Cortex of kidney (tissue), 1 donor: Measurements from ENCODE around the gene CBX7.

Source experiments
- DNase-seq: peaks from one replicate; lab custom pipeline; 2025; lab: John Stamatoyannopoulos, UW

Gene CBX7

DNA sequence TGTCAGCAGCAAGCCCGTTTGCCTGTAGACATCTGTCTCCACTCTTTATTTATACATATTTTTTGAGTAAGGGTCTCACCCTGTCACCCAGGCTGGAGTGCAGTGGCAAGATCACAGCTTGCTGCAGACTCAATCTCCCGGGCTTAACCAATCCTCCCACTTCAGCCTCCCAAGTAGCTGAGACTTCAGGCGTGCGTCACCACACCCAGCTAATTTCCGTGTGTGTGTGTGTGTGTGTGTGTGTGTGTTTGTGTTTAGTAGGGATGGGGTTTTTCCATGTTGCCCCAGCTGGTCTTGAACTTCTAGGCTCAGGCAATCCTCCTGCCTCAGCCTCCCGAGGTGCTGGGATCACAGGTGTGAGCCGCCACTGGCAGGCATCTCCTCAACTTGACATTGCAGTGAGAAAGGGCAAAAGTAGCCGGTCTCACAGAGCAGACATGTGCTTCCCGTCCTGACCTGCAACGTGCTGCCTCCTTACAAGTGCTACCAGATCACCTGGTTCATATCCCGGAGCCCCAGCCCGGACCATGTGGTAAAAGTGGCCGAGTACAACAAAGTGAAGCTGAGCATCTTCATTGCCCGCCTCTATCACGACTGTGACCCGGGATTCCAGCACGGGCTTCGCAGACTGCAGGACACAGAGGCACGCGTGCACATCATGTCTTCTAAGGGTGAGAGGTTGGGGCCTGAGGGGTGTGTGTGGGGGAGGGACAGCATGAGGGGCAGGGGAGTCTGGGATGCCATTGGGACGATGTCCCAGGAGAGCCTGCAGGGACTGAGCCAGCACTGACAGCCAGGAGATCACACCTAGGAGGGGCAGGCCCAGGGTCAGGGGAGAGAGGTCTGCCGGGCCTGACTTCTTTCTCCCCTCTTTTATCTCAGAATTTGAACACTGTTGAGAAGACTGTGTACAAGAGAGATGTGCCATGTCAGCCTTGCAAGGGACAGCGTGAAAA lies 61.1 kb downstream of the CBX7 start:
- no peak for DNase-seq

DNA sequence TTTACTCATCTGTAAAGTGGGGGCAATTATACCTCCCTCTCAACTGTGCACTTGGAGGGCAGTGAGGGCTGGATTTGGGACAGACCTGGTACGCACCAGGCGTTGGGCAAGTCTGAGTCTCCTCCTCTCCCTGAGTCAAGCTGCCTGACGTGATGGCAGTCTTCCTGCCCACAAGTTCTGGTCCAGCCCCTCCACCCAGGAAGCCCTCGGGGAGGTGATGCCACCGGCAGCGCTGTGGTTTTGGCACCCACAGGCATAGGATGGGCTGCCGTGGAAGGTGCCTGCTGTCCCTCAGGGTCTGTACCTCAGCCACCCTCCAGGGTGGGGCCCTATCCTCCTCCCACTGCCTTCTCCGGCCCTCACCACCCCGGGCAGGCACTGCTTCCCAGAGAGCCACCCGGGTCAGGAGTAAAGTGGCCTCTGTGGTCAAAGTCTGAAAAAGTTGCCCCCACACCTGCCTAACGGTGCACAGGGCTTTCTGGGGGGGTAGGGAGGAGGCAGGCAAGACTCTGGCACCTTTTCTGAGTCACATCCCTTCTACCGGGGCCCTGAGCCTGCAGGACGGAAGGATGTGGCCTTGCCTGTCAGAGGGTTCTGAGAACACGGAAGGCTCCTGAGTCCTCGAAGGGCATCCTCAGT lies 61.9 kb downstream of the CBX7 start:
- no peak for DNase-seq

GRCh38 chr22:39089928-39090327 lies 62.6 kb downstream of the CBX7 start:
- no peak for DNase-seq

DNA sequence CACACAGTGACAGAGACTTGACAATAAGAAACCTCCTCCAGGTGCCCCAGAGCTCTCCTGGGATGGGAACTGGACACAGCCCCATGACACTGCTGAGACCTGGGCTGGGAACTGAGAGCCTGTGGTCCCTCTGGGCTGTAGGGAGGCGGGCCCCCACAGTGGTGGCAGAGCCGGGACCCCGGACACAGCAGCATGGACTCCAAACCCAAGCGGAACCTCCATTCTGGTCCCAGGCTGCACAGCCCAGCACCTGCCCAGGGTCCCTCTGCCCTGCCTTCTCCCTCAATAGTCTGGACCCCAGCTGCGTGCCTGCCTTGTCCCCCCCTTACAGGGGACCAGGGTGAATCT lies 63.8 kb downstream of the CBX7 start:
- DNase-seq: no peak

DNA sequence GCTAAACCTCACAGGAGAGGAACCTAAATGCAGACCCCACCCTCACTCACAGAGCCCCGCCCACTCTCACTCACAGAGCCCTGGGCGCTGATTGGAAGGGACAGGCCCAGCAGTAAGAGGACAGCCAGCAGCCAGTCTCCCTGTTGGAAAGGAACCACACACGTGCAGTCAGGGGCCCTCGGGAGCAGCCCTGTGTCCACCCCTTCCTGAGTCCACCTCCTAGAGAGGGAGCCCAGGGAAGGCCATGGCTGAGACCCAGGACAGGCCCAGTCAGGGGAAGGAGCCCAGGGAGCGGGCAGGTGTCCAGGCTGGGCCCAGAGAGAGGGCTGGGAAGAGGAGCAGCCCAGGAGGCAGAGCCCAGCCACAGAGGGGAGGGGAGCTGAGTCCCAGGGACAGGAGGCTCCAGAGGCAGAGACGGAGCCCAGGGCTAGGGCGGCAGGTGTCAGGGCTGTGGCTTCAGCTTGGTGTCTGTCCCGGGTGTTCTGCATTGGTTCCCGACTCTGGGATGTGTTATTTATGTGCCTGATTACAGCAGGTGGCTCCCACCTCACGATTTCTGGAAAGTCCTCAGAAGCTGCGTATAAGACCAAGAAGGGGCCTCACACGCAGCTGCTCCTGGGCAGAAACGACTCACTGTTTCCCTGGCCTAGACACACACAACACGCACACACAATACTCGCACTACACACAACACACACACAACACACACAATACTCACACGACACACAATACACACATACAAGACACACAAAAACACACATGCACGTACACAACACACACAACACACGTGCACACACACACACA lies 64.4 kb downstream of the CBX7 start:
- no peak for DNase-seq

DNA sequence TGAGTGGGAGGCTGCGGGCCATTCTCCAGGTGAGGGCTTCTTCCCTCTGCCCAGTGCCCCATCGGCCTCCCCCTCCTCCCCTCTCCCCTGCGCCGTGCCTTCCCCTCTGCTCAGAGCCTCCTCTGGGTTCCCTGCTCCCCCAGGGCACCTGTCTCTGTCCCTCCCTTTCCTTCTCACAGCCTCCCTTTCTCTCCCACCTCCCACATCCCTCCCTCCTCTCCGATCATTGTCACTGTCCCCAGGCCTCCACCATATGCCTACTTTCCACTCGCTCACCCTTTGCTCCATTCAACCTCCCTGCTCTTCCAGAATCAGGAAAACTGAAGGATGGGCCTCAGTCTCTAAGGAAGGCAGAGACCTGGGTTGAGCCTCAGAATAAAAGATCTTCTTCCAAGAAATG lies 65.4 kb downstream of the CBX7 start:
- no peak for DNase-seq

GRCh38 chr22:39084666-39085065 lies 67.8 kb downstream of the CBX7 start:
- no peak for DNase-seq

DNA sequence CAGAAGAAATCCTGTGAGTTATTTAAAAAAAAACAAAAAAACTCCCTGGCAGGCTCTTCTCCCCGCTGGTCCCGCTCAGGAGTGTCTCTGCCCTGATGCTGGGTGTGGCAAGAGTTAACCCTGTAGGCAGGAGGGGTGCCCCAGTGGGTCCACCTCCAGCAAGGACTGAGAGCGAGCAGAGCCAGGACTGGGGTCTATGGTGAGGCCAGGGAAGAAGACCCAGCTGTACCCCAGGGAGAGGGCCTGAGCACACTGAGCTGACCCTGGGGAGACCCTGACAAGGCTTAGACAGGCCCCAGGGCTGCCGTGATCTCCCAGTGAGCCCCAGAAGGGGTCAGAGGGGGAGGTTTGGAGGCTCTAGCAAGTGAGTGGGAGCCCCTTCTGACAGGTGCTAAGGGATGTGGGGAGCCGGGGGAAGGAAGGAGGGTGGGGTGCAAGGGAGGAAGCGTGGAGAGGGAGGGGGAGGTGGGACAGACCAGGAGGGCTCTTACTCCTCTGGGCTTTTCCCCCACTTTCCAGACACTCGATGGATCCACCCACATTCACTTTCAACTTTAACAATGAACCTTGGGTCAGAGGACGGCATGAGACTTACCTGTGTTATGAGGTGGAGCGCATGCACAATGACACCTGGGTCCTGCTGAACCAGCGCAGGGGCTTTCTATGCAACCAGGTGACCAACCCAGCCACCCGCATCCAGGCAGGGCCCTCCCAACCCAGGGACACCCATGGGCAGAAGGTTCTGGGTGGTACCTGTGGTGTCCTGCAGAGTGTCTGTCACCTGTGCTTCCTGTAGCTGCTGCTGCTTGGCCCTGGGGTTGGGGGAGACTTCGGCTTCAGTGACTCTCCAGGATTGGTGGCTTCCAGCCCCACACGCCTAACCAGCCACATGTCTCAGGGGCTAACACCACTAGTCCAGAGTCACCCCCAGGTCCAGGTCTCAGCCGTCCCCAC lies 69.0 kb downstream of the CBX7 start:
- no peak for DNase-seq

DNA sequence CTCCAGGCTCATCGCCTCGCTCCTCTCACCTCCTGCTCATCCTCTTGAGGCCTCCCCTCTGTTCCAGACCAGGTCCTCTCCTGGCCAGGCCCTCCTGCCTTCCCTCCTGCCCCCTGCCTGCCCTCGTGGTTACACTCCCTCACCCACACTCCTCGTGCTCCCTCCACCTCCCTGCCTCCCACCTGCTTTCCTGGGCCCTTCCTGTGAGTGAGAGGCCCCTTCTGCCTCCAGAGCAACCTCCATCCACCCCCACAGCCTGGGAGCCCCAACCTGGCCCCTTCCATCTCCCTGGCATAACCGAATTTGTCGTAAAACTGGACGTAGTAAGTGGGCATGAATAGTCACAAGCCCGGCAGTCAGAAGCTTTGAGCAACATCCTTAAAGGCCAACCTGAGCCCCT lies 70.9 kb downstream of the CBX7 start:
- no peak for DNase-seq

DNA sequence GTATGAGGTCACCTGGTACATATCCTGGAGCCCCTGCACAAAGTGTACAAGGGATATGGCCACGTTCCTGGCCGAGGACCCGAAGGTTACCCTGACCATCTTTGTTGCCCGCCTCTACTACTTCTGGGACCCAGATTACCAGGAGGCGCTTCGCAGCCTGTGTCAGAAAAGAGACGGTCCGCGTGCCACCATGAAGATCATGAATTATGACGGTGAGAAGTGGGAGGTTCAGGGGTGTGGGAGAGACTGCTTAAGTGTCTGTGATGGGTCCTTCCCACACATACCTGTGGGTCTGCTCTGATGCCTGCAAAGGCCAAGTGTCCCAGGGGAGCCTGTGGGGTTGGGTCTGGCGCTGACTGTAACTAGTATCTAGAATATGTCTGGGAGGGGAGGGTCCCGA lies 71.5 kb downstream of the CBX7 start:
- no peak for DNase-seq
